ENCODE data around the gene MYCBP2.
"Not testable (repeated sequence)": the region's sequence is repeated elsewhere in the genome, so short reads cannot be mapped to it uniquely, and the experiment has no call there.

The MYCBP2 gene

GRCh38 chr13:77198995-77199394 lies 127.9 kb downstream of the MYCBP2 start:
- DNase-seq (ENCODE audit: low spot score) = not testable (repeated sequence)

- no peak for DNase-seq (ENCODE audit: low spot score)
These were observed 130.8 kb downstream of the MYCBP2 start for GRCh38 chr13:77196052-77196618.

DNA sequence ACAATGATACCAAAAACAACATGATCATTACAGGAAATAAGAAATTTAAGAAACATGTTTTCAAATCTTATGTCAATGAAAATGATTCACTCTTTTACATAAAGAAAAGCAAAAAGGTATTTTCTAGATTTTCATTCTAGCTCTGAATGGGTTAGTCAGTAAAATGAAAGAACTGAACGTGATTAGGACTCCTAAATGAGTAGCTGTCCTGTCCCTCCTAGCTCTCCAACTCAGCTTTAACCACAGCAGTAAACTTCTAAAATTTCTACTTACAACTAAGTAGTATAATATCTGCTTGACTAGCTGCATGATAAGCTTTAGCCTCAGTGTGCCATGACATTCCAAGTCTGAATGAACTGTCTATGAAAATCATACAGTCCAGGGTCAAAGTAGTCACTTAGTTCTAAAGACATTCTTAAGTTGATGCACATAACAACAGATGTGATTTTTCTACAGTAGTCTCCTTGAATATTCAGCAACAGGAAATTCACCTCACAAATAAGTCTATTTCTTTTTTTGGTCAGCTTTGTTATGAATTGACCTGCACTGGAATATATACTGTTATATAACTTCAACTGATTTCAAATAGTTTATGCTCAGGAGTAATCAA lies 136.4 kb downstream of the MYCBP2 start:
- DNase-seq (ENCODE audit: low spot score) = no peak

DNA sequence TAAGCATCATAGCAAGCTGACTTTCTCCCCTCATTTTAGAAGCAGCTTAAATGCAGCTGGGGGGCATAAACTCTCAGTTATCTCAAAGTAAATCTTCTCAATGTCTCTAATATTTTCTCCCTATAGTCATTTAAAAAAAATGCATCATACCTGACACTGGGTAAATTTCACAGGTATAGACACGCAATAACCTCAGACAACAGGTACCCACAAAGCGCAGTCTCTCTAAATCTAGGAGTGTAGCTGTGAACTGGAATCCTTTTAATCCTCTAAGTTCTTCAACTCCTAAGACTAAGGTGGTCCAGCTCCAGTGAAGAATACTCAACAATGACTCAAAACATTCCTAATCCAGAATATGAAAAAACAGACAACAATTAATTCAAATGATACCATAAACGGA lies 141.2 kb downstream of the MYCBP2 start:
- DNase-seq (ENCODE audit: low spot score) = no peak

DNA sequence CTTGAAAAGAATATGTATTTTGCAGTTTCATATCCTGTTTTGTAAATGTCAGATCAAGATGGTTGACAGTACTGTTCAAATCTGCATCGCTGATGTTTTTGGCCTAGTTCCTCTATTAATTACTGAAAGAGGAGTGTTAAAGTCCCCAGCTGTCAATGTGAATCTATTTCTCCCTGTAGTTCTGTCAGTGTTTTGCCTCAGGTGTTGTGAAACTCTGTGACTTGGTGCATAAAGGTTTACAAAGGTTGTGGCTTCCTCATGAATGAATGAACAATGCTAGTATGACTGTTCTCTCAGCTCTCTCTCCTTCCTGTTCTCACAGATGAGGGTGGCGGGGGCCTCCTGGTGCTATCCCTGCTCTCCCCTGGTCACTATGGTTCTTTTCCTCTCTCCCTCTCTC lies 142.4 kb downstream of the MYCBP2 start:
- no peak for DNase-seq (ENCODE audit: low spot score)

- DNase-seq (ENCODE audit: low spot score) = no peak
These were observed 146.9 kb downstream of the MYCBP2 start for GRCh38 chr13:77180011-77180410.

DNA sequence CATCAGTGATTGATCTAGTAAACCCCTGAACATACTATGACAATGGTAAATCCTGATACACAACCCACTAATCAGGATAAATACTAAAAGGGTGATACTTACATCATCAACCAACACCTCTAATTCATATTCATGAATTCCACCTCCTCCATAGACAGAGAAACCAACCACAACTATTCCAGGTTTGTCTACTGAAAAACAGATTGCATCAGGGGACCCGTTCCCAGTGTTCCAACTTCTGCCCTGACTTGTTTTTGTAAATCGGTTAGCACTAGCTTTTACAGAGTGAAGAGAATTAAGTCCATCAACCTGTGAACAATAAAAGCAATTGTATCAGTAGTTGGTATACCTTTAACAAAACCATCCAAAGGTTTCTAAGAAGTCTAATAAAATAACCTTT lies 149.2 kb downstream of the MYCBP2 start:
- no peak for DNase-seq (ENCODE audit: low spot score)

- DNase-seq (ENCODE audit: low spot score) = no peak
These were observed 150.5 kb downstream of the MYCBP2 start for GRCh38 chr13:77176350-77176749.

DNA sequence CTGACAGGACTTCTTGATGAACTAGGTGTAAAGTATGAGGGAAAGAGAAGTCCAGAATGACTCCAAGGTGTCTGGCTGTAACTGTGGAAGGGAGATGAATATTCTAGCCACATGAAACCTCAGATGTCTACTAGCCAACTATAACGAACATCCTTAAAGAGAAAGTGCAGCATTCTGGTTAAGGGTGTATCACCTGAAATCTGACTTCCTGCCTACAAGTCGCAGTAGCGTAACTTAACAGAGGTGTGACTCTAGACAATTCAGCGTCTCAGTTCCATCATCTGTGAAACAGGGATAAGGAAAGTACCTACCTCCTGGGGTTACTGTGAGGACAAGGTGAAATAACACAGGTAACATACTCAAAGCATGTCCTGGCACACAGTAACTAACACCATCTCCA lies 154.2 kb downstream of the MYCBP2 start:
- DNase-seq (ENCODE audit: low spot score) = no peak

DNA sequence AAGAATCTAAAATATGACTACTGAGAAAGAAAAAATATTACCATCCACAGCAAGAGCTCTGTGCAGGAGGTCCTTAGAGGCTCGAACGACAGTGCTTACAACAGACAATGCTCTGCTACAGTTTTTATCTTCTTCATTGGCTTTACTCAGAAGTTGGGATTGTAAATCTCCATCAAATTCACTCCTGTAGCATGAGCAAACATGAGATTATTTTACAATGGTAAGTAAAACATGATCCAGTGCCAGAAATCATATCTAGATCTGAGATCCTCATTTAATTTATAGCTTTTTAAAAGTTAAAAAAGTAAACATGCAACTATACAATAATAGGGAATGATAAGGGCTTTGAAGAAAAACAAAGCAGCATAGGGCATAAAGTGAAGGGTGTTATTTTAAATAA lies 155.4 kb downstream of the MYCBP2 start:
- no peak for DNase-seq (ENCODE audit: low spot score)

DNA sequence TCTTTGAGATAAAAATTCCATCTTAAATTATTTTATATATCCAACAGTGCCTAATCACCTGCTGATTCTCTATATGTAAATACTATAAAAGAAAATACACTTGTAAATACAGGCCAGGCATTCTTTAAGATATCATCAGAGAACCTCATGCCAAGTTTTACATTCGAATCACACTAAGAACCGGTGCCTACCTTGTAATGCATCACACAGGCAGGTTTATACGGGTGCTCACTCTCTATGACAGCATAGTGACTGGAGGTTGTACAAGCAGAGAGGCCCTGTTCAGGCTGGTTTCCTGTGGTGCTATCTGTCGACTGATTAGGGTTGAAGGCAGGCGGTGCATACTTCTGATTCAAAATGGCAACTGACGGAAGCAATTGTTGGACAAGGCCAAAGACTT lies 158.7 kb downstream of the MYCBP2 start:
- DNase-seq (ENCODE audit: low spot score) = no peak

DNA sequence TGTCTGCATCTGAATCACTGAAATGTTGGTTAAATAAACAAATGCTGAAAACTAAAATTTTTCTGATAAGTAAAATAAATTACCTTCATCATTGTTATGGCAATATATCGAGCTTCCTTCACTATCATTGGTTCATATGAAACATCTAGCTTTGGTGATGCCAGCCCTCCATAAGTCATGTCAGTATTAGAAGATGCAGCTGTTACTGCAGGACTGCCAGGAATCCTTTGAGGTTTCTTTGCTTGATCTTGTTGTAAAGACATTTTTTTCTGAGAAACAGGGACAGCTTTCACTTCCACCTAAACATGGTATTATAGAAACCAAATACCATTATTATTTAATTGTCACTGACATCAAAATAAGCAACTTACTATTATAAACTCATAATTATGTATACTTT lies 176.2 kb downstream of the MYCBP2 start:
- DNase-seq (ENCODE audit: low spot score) = no peak

GRCh38 chr13:77143431-77143830 lies 183.5 kb downstream of the MYCBP2 start:
- no peak for DNase-seq (ENCODE audit: low spot score)

GRCh38 chr13:77139306-77139705 lies 187.6 kb downstream of the MYCBP2 start:
- DNase-seq (ENCODE audit: low spot score) = no peak

GRCh38 chr13:77138813-77139212 lies 188.1 kb downstream of the MYCBP2 start:
- no peak for DNase-seq (ENCODE audit: low spot score)

- DNase-seq (ENCODE audit: low spot score) = no peak
These were observed 189.9 kb downstream of the MYCBP2 start for GRCh38 chr13:77136902-77137420.

DNA sequence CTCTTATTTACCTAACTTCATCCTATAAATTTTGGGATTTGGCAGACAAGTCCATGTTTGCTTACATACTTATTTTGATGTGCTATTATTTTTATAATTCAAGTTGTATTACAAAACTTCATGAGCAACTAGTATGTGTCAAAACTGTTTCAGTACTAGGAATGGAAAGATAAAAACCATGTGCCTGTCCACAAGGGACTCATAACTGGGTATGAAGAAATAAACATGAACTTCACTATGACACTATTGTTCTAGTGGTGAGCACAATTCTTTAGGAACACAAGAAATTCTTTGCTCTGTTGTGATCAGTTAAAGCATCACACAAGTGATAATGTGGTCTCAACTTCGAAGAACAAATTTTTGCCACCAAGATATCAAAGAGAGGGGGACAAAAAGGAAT lies 202.5 kb downstream of the MYCBP2 start:
- no peak for DNase-seq (ENCODE audit: low spot score)

- no peak for DNase-seq (ENCODE audit: low spot score)
These were observed 208.8 kb downstream of the MYCBP2 start for GRCh38 chr13:77118134-77118533.

GRCh38 chr13:77114271-77114670 lies 212.6 kb downstream of the MYCBP2 start:
- no peak for DNase-seq (ENCODE audit: low spot score)

GRCh38 chr13:77113496-77113895 lies 213.4 kb downstream of the MYCBP2 start:
- peak; percentile 2 for DNase-seq (ENCODE audit: low spot score)

- DNase-seq (ENCODE audit: low spot score) = no peak
These were observed 221.8 kb downstream of the MYCBP2 start for GRCh38 chr13:77105051-77105450.

DNA sequence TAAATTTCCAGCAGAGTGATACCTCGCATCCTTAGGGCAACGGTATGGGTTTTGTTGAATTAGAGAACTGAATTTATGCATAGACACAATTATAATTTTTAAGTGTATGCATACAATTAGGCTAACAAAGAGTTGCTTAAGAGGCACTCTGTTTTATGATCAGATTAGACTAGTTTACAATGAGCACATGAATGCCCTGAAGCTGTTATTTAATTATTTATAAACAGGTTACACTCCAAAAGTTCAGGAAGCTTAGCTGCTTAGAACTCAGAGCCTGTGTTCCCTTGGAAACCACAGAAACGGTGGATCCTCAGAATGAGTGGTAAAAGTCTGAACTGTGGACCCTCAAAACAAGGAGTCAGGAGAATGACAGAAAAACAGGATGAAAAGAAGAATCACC lies 227.5 kb downstream of the MYCBP2 start:
- no peak for DNase-seq (ENCODE audit: low spot score)

- no peak for DNase-seq (ENCODE audit: low spot score)
These were observed 231.6 kb downstream of the MYCBP2 start for GRCh38 chr13:77095288-77095687.

DNA sequence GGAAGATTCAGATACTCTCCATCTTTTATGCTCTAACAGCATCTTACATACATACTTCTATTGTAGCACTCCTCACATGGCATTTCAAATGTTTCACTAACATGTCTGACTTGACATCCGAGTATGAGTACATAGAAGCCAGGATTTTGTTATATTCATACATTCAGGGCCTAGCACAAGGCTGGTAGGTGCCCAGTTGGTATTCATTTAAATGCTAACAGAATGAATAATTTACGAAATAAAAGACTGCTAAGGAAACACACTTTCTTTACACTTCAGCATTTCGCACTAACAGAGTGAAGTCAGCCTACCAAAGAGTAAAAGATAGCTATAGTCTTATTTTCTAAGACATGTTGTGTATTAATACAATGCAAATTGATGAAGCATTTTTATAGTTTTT lies 232.1 kb downstream of the MYCBP2 start:
- no peak for DNase-seq (ENCODE audit: low spot score)

Data from AG08395 (cell line).